ENCODE data around the gene PTPRG. TPM values are rescaled to one million over a fixed set of nuclear protein-coding genes. Genes with fewer than 3 reads are reported as not detected.

Gene PTPRG
- total RNA-seq, 6 experiments from 2014 or later: 11.7 to 27.8 (median 14.7) TPM

DNA sequence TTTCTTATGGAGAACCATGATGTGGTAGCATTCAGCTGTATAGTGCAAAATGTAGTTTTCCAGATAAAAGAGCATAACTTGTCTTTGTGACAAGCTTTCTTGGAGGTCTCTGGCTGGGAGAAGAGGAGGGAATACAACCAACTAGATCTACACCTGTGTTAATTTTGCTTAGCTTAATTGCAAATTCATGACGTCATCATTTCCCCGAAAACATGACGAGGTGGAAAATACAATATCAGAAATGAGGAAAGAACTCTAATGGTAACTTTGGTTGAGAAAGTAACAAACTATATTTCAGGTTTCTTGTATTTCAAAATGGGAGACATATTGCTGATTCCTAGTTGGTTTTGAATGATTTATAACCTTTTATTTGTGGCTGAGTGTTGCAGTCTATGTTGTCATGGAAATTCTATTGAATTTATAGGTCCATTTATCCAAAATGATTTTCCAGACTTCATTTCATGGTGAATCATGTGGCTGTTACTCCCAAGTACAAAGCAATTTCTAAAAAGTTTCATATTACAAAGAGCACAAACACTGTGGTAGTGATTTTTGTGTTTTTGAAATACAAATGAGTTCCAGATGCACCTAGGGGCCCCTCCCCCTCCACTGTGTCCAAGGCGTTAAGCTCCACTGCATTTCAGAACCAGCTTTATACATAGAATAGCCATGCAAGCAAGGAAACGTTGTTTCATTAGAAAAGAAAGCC, 504.8 kb downstream of the PTPRG start:
- intact Hi-C loops (cut with DNase I): no loop called here
- Histone ChIP-seq H3K36me3 (no peaks in the 10 kb centered on the region), H3K27me3 (no peaks in the 10 kb centered on the region), H3K4me3 (no peak overlapping the region), H3K4me1 (no peaks in the 10 kb centered on the region), H3K9me3 (no peaks in the 10 kb centered on the region), H3K27ac (no peak overlapping the region)
- ATAC-seq (no peak), DNase-seq (no peak)
- 76% methylated on average over 5 of the region's 5 CpGs for WGBS (ENCODE audit: insufficient coverage, low coverage, low lambda C conversion rate, missing lambda C conversion rate)
- TF ChIP-seq CTCF (IDR thresholded peaks at IDR 0.05) (no peak), POLR2A (IDR thresholded peaks at IDR 0.05) (no peak)

GRCh38 chr3:62068337-62068736, 507.0 kb downstream of the PTPRG start:
- Histone ChIP-seq H3K4me1 (no peaks in the 10 kb centered on the region), H3K27me3 (no peaks in the 10 kb centered on the region), H3K36me3 (no peaks in the 10 kb centered on the region), H3K27ac (no peak overlapping the region), H3K9me3 (no peaks in the 10 kb centered on the region), H3K4me3 (no peak overlapping the region)
- no peak for DNase-seq
- ATAC-seq: no peak
- TF ChIP-seq POLR2A (IDR thresholded peaks at IDR 0.05) (no peak), CTCF (IDR thresholded peaks at IDR 0.05) (no peak)
- WGBS (ENCODE audit: insufficient coverage, low coverage, low lambda C conversion rate, missing lambda C conversion rate): 34% methylated on average over 2 of the region's 2 CpGs
- intact Hi-C loops (cut with DNase I): no loop called here

DNA sequence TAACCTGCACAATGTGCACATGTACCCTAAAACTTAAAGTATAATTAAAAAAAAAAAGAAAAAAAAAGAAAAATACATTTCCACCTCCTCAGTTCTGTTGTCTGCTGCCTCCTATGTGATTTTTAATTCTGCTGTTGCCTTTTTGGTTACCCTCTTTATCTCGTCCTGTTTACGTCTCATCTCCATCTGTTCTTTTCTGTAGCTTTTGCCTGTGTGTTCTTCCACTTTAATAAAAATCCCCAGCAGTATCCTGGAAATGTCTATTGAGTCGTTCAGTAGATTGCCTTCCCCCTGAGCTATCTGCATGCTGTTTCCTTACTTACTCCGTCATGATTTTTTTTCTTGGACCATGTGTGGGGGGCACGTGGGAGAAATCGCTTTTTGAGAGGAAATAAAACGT, 509.5 kb downstream of the PTPRG start:
- no peak for TF ChIP-seq CTCF (IDR thresholded peaks at IDR 0.05)
- H3K4me3 ChIP-seq: no peak overlapping the region
- intact Hi-C loops (cut with DNase I): no loop called here
- H3K9me3 ChIP-seq: no peaks in the 10 kb centered on the region
- H3K36me3 ChIP-seq: no peaks in the 10 kb centered on the region
- no peak for ATAC-seq
- whole genome bisulfite sequencing (ENCODE audit: insufficient coverage, low coverage, low lambda C conversion rate, missing lambda C conversion rate): 64% methylated on average over 6 of the region's 7 CpGs
- no peak for DNase-seq
- no peaks in the 10 kb centered on the region for H3K27me3 ChIP-seq
- H3K4me1 ChIP-seq: no peaks in the 10 kb centered on the region
- H3K27ac ChIP-seq: no peak overlapping the region

GRCh38 chr3:62073038-62073437, 511.7 kb downstream of the PTPRG start:
- ATAC-seq (no peak), DNase-seq (no peak)
- no peaks in the 10 kb centered on the region for H3K27me3 ChIP-seq
- no peak overlapping the region for H3K4me3 ChIP-seq
- intact Hi-C loops (cut with DNase I): no loop called here
- no peaks in the 10 kb centered on the region for H3K4me1 ChIP-seq
- H3K27ac ChIP-seq: no peak overlapping the region
- TF ChIP-seq POLR2A (IDR thresholded peaks at IDR 0.05): no peak
- no peak for TF ChIP-seq CTCF (IDR thresholded peaks at IDR 0.05)
- no peaks in the 10 kb centered on the region for H3K9me3 ChIP-seq
- no peaks in the 10 kb centered on the region for H3K36me3 ChIP-seq
- WGBS (ENCODE audit: insufficient coverage, low coverage, low lambda C conversion rate, missing lambda C conversion rate): 80% methylated on average over 1 of the region's 1 CpG

Data from right lobe of liver (tissue), 6 donors.